CD4-positive, alpha-beta T cell treated with Interferon alpha-2 for 1 hour (primary cell): ENCODE measurements around the gene SCO1.
A peak's percentile ranks its signal among the peaks of the same experiment; 100 is the strongest.

Experiments used
- DNase-seq, 2 donors: peaks; one replicate each; pipeline ENCODE4 v3.0.0-alpha.2; 2020 to 2022

The SCO1 gene

GRCh38 chr17:10649602-10650001 is 47.7 kb downstream of the SCO1 start:
- no peak for DNase-seq

DNA sequence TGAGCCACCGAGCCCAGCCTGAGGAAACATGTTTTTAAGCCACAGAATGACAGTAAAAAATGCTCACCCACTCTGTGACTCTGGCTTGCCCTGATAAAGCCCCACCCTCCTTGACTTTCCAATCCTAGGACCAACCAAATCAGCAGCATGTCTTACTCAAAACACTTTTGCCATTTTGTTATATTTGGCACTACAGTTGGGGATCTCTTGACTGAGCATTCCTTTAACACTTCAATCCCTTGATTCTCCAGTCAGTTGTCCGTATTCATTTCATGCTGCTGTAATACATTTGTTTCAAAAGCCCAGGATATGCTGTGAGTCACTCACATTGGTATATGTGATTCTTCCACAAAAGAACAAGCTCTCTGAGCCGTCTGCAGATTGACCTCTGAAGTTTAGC is 48.4 kb downstream of the SCO1 start:
- DNase-seq: no peak

DNA sequence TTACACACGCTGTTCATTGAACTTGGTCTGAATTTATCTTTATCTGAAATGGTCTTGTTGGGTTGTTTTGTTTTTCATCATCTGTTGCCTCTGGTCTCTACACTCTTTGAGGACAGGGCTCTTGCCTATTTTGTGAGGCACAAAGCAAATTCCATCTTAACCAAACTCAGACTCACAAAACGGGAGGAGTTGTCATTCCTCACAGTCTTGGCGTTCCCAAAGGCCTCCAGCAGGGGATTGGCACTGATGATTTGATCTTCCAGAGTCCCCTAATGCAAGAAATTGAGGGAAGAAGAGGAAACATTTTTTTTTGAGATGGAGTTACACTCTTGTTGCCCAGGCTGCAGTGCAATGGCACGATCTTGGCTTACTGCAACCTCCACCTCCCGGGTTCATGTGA is 49.0 kb downstream of the SCO1 start:
- no peak for DNase-seq

- DNase-seq: peak; percentile 62 to 68
Measured at GRCh38 chr17:10646392-10646990, 50.8 kb downstream of the SCO1 start.

GRCh38 chr17:10640475-10640874 is 56.9 kb downstream of the SCO1 start:
- DNase-seq: no peak

- no peak for DNase-seq
Measured at GRCh38 chr17:10638151-10638550, 59.2 kb downstream of the SCO1 start.

- DNase-seq: no peak
Measured at GRCh38 chr17:10635290-10635689, 62.0 kb downstream of the SCO1 start.

- DNase-seq: no peak
Measured at GRCh38 chr17:10633738-10634379, 63.5 kb downstream of the SCO1 start.

DNA sequence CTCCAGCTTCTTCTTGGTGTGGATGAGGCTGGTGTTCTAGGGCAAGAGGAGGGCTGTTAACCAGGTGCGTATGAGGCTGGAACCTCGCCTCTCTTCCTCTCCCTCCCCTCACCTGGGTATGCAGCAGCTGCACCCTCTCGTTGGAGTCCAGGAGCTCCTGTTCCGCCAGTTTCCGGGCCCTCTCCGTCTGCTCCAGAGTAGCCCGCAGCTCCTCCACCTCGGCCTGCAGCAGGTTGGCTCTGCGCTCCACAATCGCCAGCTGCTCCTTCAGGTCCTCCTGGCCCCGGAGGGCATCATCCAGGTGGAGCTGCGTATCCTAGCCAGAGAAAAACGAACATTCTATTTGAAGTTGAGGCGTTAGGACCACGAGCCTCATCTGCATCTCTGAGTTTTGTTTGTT is 65.6 kb downstream of the SCO1 start:
- no peak for DNase-seq

DNA sequence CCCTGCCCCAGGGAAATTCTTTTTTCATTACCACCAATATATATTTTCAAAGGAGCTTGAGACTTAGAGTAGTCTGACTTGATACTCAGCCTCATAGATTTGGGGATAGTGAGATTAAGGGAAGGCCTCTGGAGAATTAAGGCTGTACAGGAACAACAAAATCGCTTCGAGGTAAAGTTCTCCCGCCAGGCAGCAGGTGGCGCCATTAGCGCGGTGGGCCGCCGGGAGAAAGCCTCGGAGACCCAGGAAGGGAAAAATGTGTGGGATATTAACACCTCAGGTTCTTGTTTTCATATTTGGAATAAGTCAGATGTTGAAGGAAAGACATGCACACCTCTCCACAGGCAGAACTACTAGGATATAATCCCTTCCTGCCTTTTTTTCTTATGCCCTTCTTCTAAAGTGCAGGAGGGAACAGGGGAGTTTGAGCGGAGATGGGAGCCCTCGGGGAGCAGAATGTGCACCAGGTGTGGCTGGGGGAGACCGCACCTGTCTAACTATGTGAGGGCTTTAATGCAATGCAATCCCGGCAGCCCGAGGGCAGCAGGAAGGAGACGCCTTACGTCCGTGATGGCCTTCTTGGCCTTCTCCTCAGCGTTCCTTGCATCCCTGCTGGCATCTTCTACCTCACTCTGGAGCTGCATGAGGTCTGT is 66.2 kb downstream of the SCO1 start:
- peak in 1 of 2 donors; percentile 26 for DNase-seq

DNA sequence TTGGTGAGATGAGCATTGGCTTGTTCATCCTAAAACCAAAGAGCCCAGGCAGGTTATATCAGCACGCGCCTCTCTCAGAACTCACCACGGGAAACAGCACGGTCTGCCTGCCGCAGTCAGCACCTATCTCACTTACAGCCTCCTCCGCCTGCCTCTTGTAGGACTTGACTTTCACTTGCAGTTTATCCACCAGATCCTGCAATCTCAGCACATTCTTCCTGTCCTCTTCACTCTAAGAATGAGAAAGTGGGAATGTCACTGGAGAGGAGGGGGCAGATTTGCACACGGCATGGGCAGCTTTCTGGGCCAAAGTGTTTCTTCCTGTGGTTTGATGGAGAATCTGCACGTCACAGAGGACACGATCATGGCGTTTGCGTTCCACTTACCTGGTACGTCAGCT is 67.6 kb downstream of the SCO1 start:
- DNase-seq: no peak

DNA sequence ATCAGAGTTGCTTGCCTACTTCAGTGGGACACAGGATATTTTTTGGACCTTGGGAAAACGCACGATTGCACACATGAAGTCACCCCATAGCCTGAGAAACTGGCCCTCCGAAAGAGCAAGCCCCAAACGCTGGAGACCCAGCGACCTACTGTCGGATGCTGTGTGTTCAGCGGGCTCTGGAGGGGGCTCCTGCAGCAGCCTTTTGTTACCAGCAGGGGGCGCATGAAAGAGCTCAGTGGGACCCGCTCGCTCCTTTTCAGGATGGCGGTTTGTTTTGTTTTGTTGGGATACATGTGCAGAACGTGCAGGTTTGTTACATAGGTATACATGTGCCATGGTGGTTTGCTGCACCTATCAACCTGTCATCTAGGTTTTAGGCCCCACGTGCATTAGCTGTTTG is 68.6 kb downstream of the SCO1 start:
- DNase-seq: peak in 1 of 2 donors; percentile 2

- no peak for DNase-seq
Measured at GRCh38 chr17:10626390-10626789, 70.9 kb downstream of the SCO1 start.

- no peak for DNase-seq
Measured at GRCh38 chr17:10624969-10625368, 72.4 kb downstream of the SCO1 start.

- DNase-seq: no peak
Measured at GRCh38 chr17:10623737-10624338, 73.5 kb downstream of the SCO1 start.

DNA sequence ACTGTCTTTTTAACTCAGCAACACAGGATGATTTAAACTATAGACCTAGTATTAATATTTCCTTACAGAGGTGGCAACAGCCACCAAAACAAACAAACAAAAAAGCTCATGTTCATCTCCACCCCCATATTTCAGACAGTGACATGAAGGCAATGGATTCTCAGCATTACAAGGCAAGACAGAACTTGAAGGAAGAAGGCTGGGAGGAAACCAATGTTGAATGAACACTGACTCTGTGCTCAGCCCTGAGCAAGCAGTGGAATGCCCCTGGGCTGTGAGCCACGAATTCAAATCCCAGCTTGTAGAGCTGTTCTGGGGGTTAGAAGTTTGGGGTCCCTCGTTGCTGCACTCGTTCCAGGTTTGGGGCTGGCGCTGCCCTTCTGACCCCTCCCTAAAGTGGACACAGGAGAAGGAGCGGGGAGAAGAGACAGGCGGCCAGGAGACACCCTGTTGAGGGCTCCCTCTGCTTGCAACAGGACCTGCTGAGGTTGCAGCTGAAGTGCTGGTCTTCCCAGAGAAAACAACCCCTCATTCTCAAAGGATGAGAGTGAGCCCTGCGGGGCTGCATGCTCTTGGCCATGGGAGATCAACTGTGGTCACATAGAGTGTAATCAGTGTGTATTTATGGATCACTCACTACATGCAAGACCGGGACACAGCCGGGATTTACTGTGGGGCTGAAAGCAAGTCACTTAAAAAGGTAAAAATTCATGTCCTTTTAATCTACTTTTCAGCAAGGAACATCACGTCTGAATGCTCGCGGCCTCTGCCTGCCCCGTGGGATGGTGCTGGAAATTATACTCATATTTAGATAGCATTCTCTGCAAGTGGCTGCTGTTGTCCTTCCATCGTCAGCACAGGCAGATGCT is 74.5 kb downstream of the SCO1 start:
- DNase-seq: no peak
